Measurements from ENCODE around the gene RIMBP2.

The RIMBP2 gene

DNA sequence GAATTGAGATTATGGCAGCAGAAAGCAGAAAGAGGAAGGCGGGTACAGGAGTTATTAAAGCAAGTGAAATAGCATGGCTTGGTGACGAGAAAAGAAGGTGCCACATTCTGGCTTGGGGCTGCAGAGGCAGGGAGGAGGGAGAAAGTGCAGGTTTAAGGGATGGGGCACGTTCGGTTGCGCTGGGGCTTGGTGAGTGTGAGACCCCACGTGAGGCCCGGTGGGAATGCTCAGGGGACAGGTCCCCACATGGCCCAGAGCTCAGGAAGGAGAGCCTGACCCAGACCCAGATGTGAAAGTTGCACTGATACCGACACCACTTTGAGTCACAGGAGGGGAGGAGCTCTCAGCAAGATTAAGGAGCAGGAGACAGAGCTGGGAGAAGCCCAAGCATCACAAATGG, 191.3 kb downstream of the RIMBP2 start:
- TF ChIP-seq, protein P1, sequence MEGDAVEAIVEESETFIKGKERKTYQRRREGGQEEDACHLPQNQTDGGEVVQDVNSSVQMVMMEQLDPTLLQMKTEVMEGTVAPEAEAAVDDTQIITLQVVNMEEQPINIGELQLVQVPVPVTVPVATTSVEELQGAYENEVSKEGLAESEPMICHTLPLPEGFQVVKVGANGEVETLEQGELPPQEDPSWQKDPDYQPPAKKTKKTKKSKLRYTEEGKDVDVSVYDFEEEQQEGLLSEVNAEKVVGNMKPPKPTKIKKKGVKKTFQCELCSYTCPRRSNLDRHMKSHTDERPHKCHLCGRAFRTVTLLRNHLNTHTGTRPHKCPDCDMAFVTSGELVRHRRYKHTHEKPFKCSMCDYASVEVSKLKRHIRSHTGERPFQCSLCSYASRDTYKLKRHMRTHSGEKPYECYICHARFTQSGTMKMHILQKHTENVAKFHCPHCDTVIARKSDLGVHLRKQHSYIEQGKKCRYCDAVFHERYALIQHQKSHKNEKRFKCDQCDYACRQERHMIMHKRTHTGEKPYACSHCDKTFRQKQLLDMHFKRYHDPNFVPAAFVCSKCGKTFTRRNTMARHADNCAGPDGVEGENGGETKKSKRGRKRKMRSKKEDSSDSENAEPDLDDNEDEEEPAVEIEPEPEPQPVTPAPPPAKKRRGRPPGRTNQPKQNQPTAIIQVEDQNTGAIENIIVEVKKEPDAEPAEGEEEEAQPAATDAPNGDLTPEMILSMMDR (IDR thresholded peaks at IDR 0.05; ENCODE audit: low read depth, low read length) = no peak
- no peak for DNase-seq (ENCODE audit: extremely low read depth, low read depth)

DNA sequence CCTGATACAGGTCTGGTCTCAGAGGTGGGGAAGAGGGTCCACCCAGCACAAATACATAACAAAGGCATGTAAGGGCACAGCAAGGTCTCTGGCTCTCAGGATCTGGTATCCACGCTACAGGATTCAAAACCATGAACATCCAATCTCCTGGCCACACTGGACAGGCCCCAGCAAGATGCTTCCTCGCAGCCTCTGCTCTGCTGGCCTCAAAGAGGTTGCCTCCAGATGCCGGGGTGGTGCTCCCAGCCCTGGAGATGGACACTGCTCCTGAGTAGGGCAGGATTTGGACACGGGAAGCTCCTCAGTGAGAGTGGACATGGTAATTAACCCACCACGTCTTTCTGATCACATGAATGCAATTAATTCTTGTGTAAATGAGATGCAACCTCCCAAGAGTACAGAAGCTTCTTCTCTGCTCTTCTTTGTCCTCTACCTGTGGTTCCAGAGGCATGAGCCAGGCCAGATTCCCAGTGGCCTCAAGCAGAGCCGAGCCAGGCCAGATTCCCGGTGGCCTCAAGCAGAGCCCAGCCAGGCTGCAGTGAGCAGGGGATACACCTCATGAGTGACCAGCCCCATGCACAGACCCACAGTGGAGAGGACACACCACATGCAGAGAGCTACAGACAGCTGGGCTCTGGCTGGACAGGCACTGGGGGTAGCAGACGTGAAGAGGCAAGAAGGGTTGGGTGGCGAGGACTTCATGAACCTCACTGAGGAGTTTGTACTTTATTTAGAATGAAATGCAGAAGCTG, 192.1 kb downstream of the RIMBP2 start:
- TF ChIP-seq, protein P1 (IDR thresholded peaks at IDR 0.05; ENCODE audit: low read depth, low read length) = no peak
- DNase-seq (ENCODE audit: extremely low read depth, low read depth) = no peak

DNA sequence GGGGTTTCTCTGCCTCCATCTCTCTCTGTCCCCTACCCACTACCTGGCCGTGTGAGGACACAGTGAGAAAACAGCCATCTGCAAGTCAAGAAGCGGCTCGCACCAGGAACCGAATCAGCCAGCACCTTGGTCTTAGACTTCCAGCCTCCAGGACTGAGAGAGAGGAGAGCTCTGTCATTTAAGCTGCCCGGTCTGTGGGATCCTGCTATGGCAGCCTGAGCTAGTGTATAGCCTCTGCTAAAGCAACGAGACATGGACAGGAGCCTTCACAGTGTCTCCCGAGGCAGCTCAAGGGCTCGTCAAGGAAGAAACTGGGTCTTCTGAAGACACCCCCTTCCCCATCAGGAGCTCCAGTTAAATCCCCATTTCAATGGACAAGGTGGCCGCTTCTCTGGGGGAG, 192.9 kb downstream of the RIMBP2 start:
- TF ChIP-seq, protein P1 (IDR thresholded peaks at IDR 0.05; ENCODE audit: low read depth, low read length) = no peak
- no peak for DNase-seq (ENCODE audit: extremely low read depth, low read depth)

DNA sequence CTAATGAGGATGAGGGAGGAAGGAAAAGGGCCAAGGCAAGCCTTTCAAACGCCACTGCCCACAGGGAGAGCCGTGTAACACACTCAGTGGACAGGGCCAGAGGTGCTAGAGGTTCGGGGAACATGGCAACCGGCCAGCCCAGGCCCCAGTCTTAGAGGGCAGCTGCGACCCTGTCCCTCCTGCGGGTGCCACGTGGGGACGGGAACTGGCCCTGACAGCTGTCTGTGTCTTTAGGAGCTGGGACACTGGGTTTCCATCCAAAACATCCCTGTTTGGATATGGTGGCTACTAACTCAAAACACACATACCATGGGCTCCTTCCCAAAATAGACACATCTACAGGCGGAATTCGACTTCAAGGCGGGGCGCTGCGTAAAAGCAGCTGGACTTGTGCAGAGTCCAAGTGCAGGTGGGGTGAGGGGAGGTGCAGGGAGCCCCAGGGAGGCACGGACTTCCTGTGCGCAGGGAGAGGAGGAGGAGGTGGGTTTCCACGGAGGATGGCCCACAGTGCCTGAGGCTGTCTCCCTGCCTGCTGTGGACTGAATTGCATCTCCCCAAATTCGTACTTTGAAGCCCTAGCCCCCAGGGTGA, 193.8 kb downstream of the RIMBP2 start:
- DNase-seq (ENCODE audit: extremely low read depth, low read depth) = no peak

DNA sequence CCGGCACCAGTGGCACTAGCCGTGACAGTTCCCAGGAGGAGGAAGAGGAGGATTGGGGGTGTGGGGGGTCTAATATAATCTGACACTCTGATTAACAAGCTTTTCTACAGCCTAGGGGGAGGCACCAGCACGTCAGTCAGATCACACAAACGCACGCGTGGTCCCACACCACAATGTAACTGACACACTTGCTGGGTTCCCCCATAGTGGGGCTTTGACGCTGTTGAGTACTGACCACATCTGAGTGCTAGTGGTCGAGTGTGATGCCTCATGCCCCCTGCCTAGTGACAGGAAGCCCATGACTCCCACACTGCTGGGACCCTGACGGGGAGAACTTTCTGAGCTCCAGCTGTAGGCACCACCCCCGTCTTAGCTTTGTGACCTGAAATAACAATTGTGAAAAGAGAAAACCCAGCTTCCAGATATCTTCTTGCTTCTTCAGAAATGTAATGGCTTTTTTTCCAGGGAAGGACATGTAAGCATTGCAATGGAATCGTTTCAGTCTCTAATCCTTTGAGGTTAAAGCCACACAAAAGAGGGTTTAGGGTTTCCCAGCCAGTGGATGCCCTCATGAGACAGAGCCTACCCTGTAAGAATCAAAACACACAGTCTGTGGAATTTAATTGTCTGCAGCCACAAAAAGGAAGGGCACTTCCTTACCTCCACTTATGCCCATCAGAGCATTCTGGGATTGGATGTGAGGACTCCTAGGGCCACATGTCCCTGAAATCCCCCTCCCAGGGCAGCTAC, 194.5 kb downstream of the RIMBP2 start:
- no peak for DNase-seq (ENCODE audit: extremely low read depth, low read depth)
- TF ChIP-seq, protein P1 (IDR thresholded peaks at IDR 0.05; ENCODE audit: low read depth, low read length) = no peak

More for the DNA sequence above, 193.8 kb downstream of the RIMBP2 start:
- TF ChIP-seq, protein P1 (IDR thresholded peaks at IDR 0.05; ENCODE audit: low read depth, low read length) = no peak

DNA sequence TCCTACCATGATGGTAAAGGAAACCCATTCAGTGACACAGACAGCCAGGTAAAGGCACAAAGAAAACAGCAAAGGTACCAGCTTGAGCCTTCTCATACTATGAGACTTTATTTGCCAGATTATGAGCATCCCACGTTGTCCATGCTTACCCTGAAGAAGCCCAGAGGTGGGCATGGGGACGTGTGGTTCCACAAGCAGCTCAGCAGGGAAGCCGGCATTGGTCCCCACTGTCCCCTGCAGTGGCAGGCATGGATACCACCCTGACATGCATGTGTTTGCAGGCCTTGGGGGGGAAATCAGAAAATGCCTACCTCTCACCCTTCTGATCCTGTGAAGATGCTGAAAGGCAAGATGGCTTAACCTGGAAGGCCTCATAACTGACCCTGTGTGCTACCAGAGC, 195.3 kb downstream of the RIMBP2 start:
- no peak for DNase-seq (ENCODE audit: extremely low read depth, low read depth)
- TF ChIP-seq, protein P1 (IDR thresholded peaks at IDR 0.05; ENCODE audit: low read depth, low read length) = no peak

DNA sequence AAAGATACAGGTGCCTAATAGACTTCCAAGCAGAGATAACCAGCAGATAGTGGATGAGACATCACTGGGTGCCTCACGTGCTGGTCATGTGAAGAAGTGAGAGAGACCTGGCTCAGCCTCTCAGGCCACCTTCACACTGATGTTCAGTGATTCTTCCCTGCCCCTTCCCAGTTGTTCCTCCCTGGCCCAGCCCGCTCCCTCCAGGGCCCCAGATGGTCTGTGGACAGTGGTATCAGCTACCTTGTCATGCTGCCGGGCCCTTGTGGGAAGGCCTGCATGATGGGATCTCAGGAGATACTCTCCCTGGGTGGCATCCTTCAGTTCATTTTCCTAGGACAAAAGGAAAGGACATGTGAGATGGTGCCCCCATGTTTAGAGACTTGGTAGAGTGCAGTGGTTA, 198.5 kb downstream of the RIMBP2 start:
- no peak for DNase-seq (ENCODE audit: extremely low read depth, low read depth)
- TF ChIP-seq, protein P1 (IDR thresholded peaks at IDR 0.05; ENCODE audit: low read depth, low read length) = no peak
